A673 (cell line): ENCODE measurements around the gene ZIC4. TPM values are rescaled to one million over a fixed set of nuclear protein-coding genes. Genes with fewer than 3 reads are reported as not detected.

Source experiments
- Bru-seq: library from RNA; stranded (reverse); fragments of 400-500 nt; gene quantifications from one replicate; lab custom pipeline; 2021; lab: Mats Ljungman, UMichigan
- BruChase-seq, 2 experiments: library from RNA; stranded (reverse); fragments of 400-500 nt; gene quantifications; one replicate each; lab custom pipeline; 2021; lab: Mats Ljungman, UMichigan
- BruUV-seq: library from RNA; stranded (reverse); fragments of 400-500 nt; replicated peaks from 2 replicates; lab custom pipeline; 2021; lab: Mats Ljungman, UMichigan
- CTCF ChIA-PET: fragments of 300-600 bp; sonication (Branson Sonifier 250); formaldehyde crosslinking; loops from one replicate; lab custom pipeline; 2022; ENCODE audit warnings: antibody characterized with exemption; lab: Charles Lee
- POLR2A ChIA-PET: fragments of 300-600 bp; sonication (Branson Sonifier 250); formaldehyde crosslinking; loops from one replicate; lab custom pipeline; 2022; ENCODE audit warnings: antibody characterized with exemption; ENCODE audit not compliant: low non-redundant PET; lab: Charles Lee
- DNase-seq: peaks from one replicate; pipeline ENCODE4 v3.0.0-alpha.2; 2015; ENCODE audit warnings: low spot score
- H3K27ac ChIP-seq: fragments of 200-600 bp; sonication (generic); 2 replicates; pipeline ENCODE4 v1.5.1; 2016; ENCODE audit warnings: mixed run types, low read depth, mild to moderate bottlenecking, mixed read lengths, antibody characterized with exemption, low read length; ENCODE audit not compliant: poor library complexity, severe bottlenecking
- H3K27me3 ChIP-seq: fragments of 200-600 bp; sonication (generic); replicated peaks from 2 replicates; pipeline ENCODE4 v1.6.1; 2017; ENCODE audit warnings: mixed run types, low read depth, mild to moderate bottlenecking, mixed read lengths, antibody characterized with exemption, low read length; ENCODE audit not compliant: insufficient read depth, poor library complexity
- H3K36me3 ChIP-seq: fragments of 200-600 bp; sonication (generic); 2 replicates; pipeline ENCODE4 v1.6.1; 2016; ENCODE audit warnings: mixed run types, mild to moderate bottlenecking, mixed read lengths, antibody characterized with exemption, low read length; ENCODE audit not compliant: insufficient read depth, poor library complexity, severe bottlenecking
- H3K4me1 ChIP-seq: fragments of 200-600 bp; sonication (generic); 2 replicates; pipeline ENCODE4 v1.6.1; 2017; ENCODE audit warnings: mixed run types, mild to moderate bottlenecking, mixed read lengths, antibody characterized with exemption, low read length; ENCODE audit not compliant: insufficient read depth, poor library complexity, severe bottlenecking
- H3K4me3 ChIP-seq: fragments of 200-600 bp; sonication (generic); 2 replicates; pipeline ENCODE4 v1.5.1; 2016; ENCODE audit warnings: low read depth, mixed run types, mild to moderate bottlenecking, mixed read lengths, low read length; ENCODE audit not compliant: poor library complexity, severe bottlenecking
- H3K9me3 ChIP-seq: fragments of 200-600 bp; sonication (generic); 2 replicates; pipeline ENCODE4 v1.6.1; 2016; ENCODE audit warnings: mixed run types, low read depth, mild to moderate bottlenecking, mixed read lengths, antibody characterized with exemption, low read length; ENCODE audit not compliant: poor library complexity, severe bottlenecking
- CTCF ChIP-seq: fragments of 300-800, 200-600 bp; sonication (generic); conservative IDR thresholded peaks from 2 replicates; pipeline ENCODE4 v1.5.1; 2017; ENCODE audit warnings: low read depth, mild to moderate bottlenecking, antibody characterized with exemption, low read length, moderate library complexity, mixed read lengths
- EZH2 ChIP-seq: fragments of 200-600 bp; sonication (generic); IDR thresholded peaks from 2 replicates; pipeline ENCODE4 v1.6.1; 2017; ENCODE audit warnings: borderline replicate concordance, low read depth, mild to moderate bottlenecking, mixed read lengths, antibody characterized with exemption, low read length; ENCODE audit not compliant: poor library complexity, severe bottlenecking
- intact Hi-C: fragments of 100-400 bp; cut with micrococcal nuclease; formaldehyde crosslinking; loops from one replicate; pipeline ENCODE4 v1.10.0; 2022; ENCODE audit not compliant: unreplicated experiment
- long read RNA-seq: library from polyadenylated mRNA; stranded (forward); transcript quantifications from one replicate; pipeline ENCODE4 v2.0.0, GENCODE V29; 2022
- total RNA-seq: library from RNA; stranded (reverse); gene quantifications from 2 replicates; pipeline ENCODE4 v1.2.3, GENCODE V29; 2021

ZIC4 gene
- total RNA-seq (0.39 and 0.47 TPM in 2 replicates), Bru-seq, nascent RNA (percentile 21 among the genes with signal in this experiment), BruChase-seq, experiment 1, labeled RNA remaining after a 2-hour chase (percentile 18 among the genes with signal in this experiment), BruChase-seq, experiment 2, labeled RNA remaining after a 6-hour chase (percentile 15 among the genes with signal in this experiment)
- long read RNA-seq, partial matches to known transcripts, result 0 of 1 reads
- long read RNA-seq, other reads (novel, unspliced or antisense), result 0 of 1 reads

- peaks cover 8% of the 10 kb centered on the region for H3K4me1 ChIP-seq
- ChIA-PET CTCF (no interaction called here), POLR2A (no interaction called here)
- no peaks in the 10 kb centered on the region for H3K9me3 ChIP-seq
- DNase-seq, result no peak
- H3K27ac ChIP-seq, result no peak within 1 kb of the TSS
- no peak within 1 kb of the TSS for H3K4me3 ChIP-seq
- intact Hi-C loops, result no loop called here
- no peaks in the 10 kb centered on the region for H3K36me3 ChIP-seq
- no TSS peak for BruUV-seq
- TF ChIP-seq CTCF, result no peak
- no peak for TF ChIP-seq EZH2
- peaks cover 99% of the 10 kb centered on the region for H3K27me3 ChIP-seq
Observed at GRCh38 chr3:147406028-147406931, at the start of gene ZIC4. ZIC4 (minus strand) TSS chr3:147406543; CDS start chr3:147402797, 3,746 bp downstream.

GRCh38 chr3:147449669-147450068 is 43.3 kb upstream of the ZIC4 start:
- ChIA-PET POLR2A (no interaction called here), CTCF (no interaction called here)
- TF ChIP-seq EZH2 (no peak), CTCF (no peak)
- H3K36me3 ChIP-seq, result no peaks in the 10 kb centered on the region
- intact Hi-C loops, result no loop called here
- BruUV-seq, result no TSS peak
- H3K9me3 ChIP-seq, result no peaks in the 10 kb centered on the region
- peaks cover 4% of the 10 kb centered on the region for H3K4me1 ChIP-seq
- peaks cover 16% of the 10 kb centered on the region for H3K27me3 ChIP-seq
- no peak overlapping the region for H3K27ac ChIP-seq
- peak; percentile 22 for DNase-seq
- no peak overlapping the region for H3K4me3 ChIP-seq

- Histone ChIP-seq H3K27ac (no peak overlapping the region), H3K4me3 (no peak overlapping the region), H3K27me3 (peaks cover 18% of the 10 kb centered on the region), H3K36me3 (no peaks in the 10 kb centered on the region), H3K4me1 (peaks cover 4% of the 10 kb centered on the region), H3K9me3 (no peaks in the 10 kb centered on the region)
- ChIA-PET POLR2A (no interaction called here), CTCF (no interaction called here)
- intact Hi-C loops, result no loop called here
- DNase-seq, result no peak
- no TSS peak for BruUV-seq
- TF ChIP-seq CTCF, result no peak
- TF ChIP-seq EZH2, result no peak
Observed at GRCh38 chr3:147447224-147447623, 40.9 kb upstream of the ZIC4 start.
